Esophagus mucosa (tissue), 1 donor: ENCODE data around the gene EEIG2. TPM values are rescaled to one million over a fixed set of nuclear protein-coding genes. Genes with fewer than 3 reads are reported as not detected.

Source experiments
- ATAC-seq: fragments of 200-7000 bp; cut with Tn5 transposase; one replicate; pipeline ENCODE4 v1.9.1; 2020
- total RNA-seq: library from RNA; stranded (reverse); gene quantifications from one replicate; pipeline ENCODE4 v1.2.4, GENCODE V29; 2023
- donor health status: DM: yes; HTN: yes; CAD: no.

EEIG2 gene
- total RNA-seq, 1 donor from 2014 or later = 3.4 TPM

- ATAC-seq = no peak
These were observed 8.6 kb upstream of the EEIG2 start for GRCh38 chr1:108551137-108551862.

GRCh38 chr1:108553905-108554304 is 6.0 kb upstream of the EEIG2 start:
- ATAC-seq = no peak

GRCh38 chr1:108554682-108555427 is 5.0 kb upstream of the EEIG2 start:
- no peak for ATAC-seq

GRCh38 chr1:108556066-108556465 is 3.8 kb upstream of the EEIG2 start:
- ATAC-seq = peak; percentile 19

GRCh38 chr1:108556499-108556898 is 3.4 kb upstream of the EEIG2 start:
- ATAC-seq = no peak

GRCh38 chr1:108557296-108557695 is 2.6 kb upstream of the EEIG2 start:
- ATAC-seq = no peak

- ATAC-seq = peak; percentile 2
These were observed 431 bp downstream of the EEIG2 start for GRCh38 chr1:108560189-108560873.

GRCh38 chr1:108560874-108561459 is 1.1 kb downstream of the EEIG2 start:
- ATAC-seq = peak; percentile 70

GRCh38 chr1:108561689-108562326 is 1.9 kb downstream of the EEIG2 start:
- ATAC-seq = peak; percentile 64

- no peak for ATAC-seq
These were observed 3.9 kb downstream of the EEIG2 start for GRCh38 chr1:108563808-108564207.

- no peak for ATAC-seq
These were observed 5.2 kb downstream of the EEIG2 start for GRCh38 chr1:108565081-108565480.

- ATAC-seq = no peak
These were observed 5.6 kb downstream of the EEIG2 start for GRCh38 chr1:108565512-108565911.

GRCh38 chr1:108568589-108568988 is 8.7 kb downstream of the EEIG2 start:
- ATAC-seq = no peak

- peak; percentile 29 for ATAC-seq
These were observed 9.3 kb downstream of the EEIG2 start for GRCh38 chr1:108569097-108569728.

- ATAC-seq = peak; percentile 95
These were observed 10.2 kb downstream of the EEIG2 start for GRCh38 chr1:108570128-108570527.

GRCh38 chr1:108570998-108571401 is 11.1 kb downstream of the EEIG2 start:
- no peak for ATAC-seq

- no peak for ATAC-seq
These were observed 12.3 kb downstream of the EEIG2 start for GRCh38 chr1:108572182-108572581.

GRCh38 chr1:108573183-108573582 is 13.3 kb downstream of the EEIG2 start:
- ATAC-seq = no peak

GRCh38 chr1:108574008-108574407 is 14.1 kb downstream of the EEIG2 start:
- ATAC-seq = no peak

- no peak for ATAC-seq
These were observed 15.5 kb downstream of the EEIG2 start for GRCh38 chr1:108575375-108575774.

GRCh38 chr1:108583757-108584427 is 24.0 kb downstream of the EEIG2 start:
- no peak for ATAC-seq
